Raji (cell line): ENCODE data around the gene PRR5L.

ENCODE experiments used
- POLR2A ChIP-seq: IDR thresholded peaks from 2 replicates; pipeline ENCODE4 v1.6.1; 2011; ENCODE audit warnings: low read depth, low read length, control low read depth; ENCODE audit not compliant: insufficient read depth

PRR5L gene

DNA sequence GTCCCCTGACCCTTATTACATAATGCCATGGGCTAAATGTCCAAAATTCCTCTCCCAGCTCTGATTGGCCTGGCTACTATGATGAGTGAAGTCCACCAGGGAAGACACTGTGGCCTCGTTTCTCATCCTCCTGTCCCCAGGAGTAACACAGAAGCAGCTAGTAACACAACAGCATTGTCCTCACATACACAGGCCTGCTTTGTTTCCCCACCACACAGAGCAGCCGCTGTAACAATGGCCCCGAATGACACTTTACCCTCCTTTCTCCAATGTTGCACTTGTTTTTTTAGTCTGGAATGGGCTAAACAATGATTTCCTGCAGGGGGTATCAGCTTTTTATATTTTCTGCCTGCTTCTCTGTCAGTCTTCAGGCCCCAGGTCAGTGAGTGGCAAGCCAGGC, at the start of gene PRR5L:
TSS of gene PRR5L (plus strand) at position 363 of the 400 bp plus-strand sequence. CDS start 104,834 bp downstream, outside the sequence.
- TF ChIP-seq POLR2A, result no peak

- TF ChIP-seq POLR2A, result no peak
Measured at GRCh38 chr11:36247493-36247892, 48.6 kb upstream of the PRR5L start.

GRCh38 chr11:36248436-36248835, 47.7 kb upstream of the PRR5L start:
- TF ChIP-seq POLR2A, result no peak

- TF ChIP-seq POLR2A, result no peak
Measured at GRCh38 chr11:36249246-36249645, 46.8 kb upstream of the PRR5L start.

DNA sequence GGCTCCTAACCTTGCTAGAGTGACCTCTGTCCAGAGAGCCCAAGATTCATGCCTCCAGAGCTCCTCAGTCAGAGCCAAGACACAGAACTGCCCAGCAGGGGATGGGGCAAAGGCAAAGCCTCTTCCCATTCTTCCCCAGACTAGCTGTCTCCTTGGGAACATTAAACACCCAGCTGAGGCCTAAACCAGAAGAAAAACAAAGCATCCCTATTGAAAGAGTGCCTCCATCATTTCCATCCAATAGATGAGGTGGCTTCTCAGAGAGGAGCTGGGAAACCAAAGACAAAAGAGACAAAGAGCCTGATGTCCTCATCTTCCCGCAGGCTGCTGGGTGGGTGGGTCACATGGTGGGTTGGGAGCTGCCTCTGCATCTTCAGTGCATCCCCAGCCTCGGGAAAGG, 44.3 kb upstream of the PRR5L start:
- no peak for TF ChIP-seq POLR2A

GRCh38 chr11:36253238-36253637, 42.9 kb upstream of the PRR5L start:
- TF ChIP-seq POLR2A, result no peak

DNA sequence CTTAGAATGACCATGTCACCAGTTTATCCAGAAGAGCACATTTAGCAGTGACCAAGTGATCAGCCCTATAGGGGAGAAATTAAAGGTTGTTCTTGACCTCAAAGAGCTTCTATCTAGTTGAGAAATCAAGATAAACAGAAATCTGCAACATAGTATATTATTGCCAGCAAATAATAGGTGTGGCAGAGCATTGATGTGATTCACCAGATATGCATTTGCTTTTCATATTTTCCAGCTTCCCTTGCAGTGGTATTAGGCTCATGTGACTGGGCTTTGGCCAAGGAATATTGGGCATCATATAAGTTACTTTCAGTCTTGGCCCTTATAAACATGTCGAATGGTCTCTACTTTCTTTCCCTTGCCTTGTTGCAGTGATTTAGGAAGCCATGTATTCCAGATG, 41.4 kb upstream of the PRR5L start:
- no peak for TF ChIP-seq POLR2A

DNA sequence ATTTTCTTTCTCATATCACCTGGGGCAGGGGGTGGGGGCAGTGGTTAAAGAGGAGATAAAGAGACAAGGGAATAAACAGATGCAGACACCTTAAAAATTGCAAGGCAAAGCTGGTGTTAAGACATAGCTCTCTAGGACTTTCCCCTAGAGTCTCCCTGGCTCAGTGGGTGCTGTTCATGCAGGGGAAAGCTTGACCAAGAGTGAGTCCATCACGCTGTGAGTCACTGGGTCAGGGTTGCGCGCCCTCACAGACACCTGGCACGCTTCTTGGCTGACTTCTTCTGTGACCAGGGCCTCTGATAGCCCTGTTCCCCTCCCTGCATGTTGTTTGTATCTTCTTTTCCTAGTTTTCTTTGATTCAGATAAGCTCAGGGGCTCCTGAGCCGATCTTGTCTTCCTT, 38.7 kb upstream of the PRR5L start:
- no peak for TF ChIP-seq POLR2A

- TF ChIP-seq POLR2A, result no peak
Measured at GRCh38 chr11:36258730-36259360, 37.2 kb upstream of the PRR5L start.

GRCh38 chr11:36261094-36261493, 35.0 kb upstream of the PRR5L start:
- TF ChIP-seq POLR2A, result no peak

- no peak for TF ChIP-seq POLR2A
Measured at GRCh38 chr11:36264011-36264972, 31.8 kb upstream of the PRR5L start.

DNA sequence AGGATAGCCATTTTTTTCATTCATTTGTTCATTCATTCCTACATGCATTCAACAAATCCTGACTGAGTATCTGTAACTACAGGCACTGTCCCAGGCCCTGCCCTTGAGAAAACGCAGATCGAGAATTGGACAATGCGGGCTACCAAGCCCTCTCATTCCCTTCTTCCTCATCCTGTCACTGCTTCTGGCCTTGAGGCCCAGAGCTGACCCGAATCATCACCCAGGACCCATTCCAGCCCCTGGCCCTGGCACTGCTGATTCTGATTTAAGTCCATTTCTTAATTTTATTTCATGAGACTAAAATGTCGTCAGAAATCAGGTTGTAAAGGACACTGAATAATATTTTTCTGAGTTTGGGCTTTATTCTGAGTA, 31.1 kb upstream of the PRR5L start:
- no peak for TF ChIP-seq POLR2A

DNA sequence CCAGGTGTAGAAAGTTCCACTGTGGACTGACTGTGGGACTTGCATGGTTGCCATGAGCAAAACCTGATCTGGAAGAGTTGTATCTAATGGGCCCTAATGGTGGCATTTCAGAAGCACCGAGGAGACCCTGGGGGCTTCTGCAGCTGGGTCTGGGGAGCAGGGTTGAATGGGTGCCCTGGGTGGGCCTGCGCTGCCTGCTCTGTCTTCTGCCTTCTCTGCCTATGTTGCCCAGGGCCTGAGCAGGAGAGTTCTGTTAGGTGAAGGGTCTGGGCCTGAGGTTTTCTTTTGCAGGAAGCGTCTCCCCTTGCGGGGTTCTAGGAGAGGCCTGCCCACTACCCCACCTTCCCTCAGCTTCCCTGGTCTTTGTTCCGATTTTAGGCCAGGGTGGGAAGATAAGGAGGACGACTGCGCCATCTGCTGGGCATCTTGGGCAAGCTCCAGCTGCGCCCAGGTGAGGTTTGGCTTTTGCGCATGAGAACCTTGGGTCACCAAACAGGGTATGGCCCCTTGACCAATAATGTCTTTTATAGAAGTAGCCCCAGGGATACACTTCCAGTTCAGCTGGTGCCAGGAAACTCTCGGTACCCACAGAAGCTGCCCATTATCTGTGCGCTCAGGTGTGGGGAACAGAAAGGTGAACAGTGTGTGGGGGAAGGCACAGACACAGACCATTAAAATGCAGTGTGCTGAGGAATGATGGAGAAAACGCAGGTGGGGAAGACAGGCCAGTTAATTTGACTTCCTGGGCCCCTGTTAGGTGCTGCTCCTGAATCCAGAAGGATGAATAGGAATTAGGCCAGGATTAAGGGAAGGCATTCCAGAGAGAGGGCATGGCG, 30.1 kb upstream of the PRR5L start:
- TF ChIP-seq POLR2A, result no peak

DNA sequence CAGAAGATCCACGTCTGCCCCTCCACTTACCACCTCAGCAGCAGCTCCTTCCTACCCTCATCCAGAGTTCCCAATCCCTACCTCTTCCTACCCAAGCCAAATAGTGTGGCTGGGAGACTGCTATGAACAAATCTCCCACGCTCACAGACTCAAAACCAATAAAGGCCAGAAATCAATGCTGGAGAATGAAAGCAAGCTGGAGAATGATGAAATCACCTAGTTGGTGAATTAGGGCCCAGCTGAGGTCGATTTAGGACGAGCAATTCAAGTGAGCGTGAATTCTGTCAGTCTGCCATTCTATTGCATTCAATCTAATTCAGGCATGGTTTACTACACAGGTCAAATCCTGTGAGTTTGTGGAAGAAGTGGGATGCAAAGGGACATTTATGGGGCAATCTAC, 29.3 kb upstream of the PRR5L start:
- no peak for TF ChIP-seq POLR2A

DNA sequence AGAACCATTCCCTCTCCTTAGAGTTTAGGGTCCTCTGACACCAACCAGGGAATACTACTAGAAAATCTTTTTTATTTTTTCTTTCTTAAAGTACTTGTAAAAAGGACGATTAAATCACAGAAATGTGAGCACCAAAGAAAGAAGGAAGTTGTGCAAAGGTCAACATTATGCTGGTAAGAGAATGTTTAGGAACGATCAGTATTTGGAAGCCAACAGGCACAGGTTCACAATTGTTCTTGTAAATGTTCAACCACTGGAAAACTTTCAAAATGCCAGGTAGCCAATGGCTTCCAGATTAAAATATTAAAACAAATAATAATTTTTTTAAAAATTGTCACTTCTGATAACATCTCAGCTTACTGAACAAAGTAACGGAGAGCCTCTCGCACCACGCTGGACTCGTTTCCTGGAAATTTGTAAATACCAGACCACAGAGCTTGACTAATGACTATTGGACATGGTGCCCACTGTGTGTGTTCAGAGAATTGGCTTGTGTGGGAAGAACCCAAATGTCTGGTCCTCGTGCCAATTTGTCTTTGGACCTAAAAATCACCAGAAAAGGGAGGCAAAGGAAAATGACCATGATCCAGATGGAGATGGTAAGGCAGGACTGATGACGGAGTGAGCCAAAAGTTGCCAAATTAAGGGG, 27.6 kb upstream of the PRR5L start:
- TF ChIP-seq POLR2A, result no peak
